Thyroid gland (tissue), 4 donors: Measurements from ENCODE around the gene TEX48.

Experiments used
- POLR2A ChIP-seq, 2 donors: fragments of 450-650 bp; IDR thresholded peaks; one replicate each; pipeline ENCODE4 v1.6.1; 2017; ENCODE audit warnings: antibody characterized with exemption in 2 of 2, mild to moderate bottlenecking in 2 of 2, moderate library complexity in 1 of 2
- TF ChIP-seq, protein P1 (sequence below), 6 experiments: fragments of 200-600 bp in 3 of 6; fragments of 450-650 bp in 3 of 6; sonication (generic) in 3 of 6; IDR thresholded peaks; one replicate each; pipeline ENCODE4 v1.5.1; 2016 to 2019; ENCODE audit warnings: antibody characterized with exemption in 6 of 6, mild to moderate bottlenecking in 2 of 6, inconsistent platforms in 1 of 6, moderate library complexity in 1 of 6

DNA sequence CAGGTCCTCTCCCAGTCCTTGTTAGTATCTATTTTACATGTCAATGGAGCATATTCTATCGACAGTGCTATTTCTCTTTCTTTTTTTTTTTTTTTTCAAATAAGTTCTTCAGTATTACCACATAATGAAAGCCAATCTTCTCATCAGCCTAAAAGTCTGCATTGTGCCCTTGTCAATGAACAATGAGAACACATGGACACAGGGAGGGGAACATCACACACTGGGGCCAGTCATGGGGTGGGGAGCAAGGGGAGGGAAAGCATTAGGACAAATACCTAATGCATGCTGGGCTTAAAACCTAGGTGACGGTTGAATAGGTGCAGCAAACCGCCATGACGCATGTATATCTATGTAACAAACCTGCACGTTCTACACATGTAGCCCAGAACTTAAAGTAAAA lies 47.7 kb upstream of the TEX48 start:
- TF ChIP-seq, protein P1, sequence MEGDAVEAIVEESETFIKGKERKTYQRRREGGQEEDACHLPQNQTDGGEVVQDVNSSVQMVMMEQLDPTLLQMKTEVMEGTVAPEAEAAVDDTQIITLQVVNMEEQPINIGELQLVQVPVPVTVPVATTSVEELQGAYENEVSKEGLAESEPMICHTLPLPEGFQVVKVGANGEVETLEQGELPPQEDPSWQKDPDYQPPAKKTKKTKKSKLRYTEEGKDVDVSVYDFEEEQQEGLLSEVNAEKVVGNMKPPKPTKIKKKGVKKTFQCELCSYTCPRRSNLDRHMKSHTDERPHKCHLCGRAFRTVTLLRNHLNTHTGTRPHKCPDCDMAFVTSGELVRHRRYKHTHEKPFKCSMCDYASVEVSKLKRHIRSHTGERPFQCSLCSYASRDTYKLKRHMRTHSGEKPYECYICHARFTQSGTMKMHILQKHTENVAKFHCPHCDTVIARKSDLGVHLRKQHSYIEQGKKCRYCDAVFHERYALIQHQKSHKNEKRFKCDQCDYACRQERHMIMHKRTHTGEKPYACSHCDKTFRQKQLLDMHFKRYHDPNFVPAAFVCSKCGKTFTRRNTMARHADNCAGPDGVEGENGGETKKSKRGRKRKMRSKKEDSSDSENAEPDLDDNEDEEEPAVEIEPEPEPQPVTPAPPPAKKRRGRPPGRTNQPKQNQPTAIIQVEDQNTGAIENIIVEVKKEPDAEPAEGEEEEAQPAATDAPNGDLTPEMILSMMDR (IDR thresholded peaks at IDR 0.05): no peak
- TF ChIP-seq POLR2A (IDR thresholded peaks at IDR 0.05): no peak
